Uterine smooth muscle cell (primary cell): ENCODE measurements around the gene PDGFC. TPM values are rescaled to one million over a fixed set of nuclear protein-coding genes. Genes with fewer than 3 reads are reported as not detected.

ENCODE experiments used
- total RNA-seq: library from RNA; depleted of rRNA; stranded (reverse); fragments of >200 nt; gene quantifications from 2 replicates; pipeline ENCODE4 v1.2.3, GENCODE V29; 2014

PDGFC gene
- 131 and 133 TPM in 2 replicates for total RNA-seq

DNA sequence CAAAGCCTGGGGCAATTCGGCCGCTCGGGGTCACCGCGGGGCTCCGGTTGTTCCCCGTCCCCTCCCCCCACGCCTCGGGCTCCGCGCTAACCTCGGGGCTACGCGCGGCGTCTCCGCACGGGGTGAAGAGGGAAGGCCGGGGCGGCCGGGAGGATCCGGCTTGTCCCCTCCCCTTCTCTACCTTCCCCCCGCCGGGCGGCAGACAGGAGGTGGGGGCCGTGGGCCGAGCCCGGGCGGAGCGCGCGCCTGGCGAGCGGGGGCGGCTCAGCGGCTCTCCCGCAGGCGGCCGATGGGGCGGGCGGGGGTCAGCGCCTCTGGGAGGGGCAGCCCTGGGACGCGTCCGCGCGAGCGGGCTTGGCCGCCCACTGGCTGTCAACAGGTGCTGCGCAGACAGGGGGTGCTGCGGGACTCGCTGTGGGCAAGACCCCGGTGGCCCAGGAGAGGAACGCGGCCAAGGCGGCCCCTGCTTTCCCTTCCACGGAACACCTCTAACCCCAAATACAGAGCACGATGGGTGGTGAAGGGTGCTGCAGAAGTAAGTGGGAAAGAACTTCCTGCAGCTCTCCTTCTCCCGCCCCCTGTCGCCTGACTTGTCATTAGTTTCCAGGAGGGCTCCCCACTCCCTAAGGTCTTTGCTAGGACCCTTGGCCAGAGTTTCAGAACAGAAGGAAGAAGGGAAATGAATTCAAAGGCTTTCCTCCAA lies at the start of gene PDGFC:
TSS of gene PDGFC (minus strand) at position 124 of the 703 bp plus-strand sequence. CDS start 896 bp downstream, outside the sequence.

Other genes with a start within 250 kb of the PDGFC start
- 15.4 and 18.9 TPM in 2 replicates for gene GLRB, start 104.4 kb upstream of the PDGFC start, total RNA-seq
- gene GRIA2, start 248.9 kb upstream of the PDGFC start, total RNA-seq: under 0.01 and 0.55 TPM in 2 replicates